ENCODE data around the gene POLD2. TPM values are rescaled to one million over a fixed set of nuclear protein-coding genes. Genes with fewer than 3 reads are reported as not detected.

Gene POLD2
- total RNA-seq, 3 donors from 2014 or later (not counting 1 experiment from before 2014, with no cell fraction given): 30.1 to 38.3 (median 38.1) TPM

GRCh38 chr7:44150466-44150832 lies 27.1 kb upstream of the POLD2 start:
- Mint-ChIP-seq H3K4me3 (no peak overlapping the region), H3K27ac (no peak overlapping the region), H3K4me1 (peaks cover 0 to 4% of the 10 kb centered on the region in 2 donors), H3K36me3 (no peaks in the 10 kb centered on the region), H3K9me3 (no peaks in the 10 kb centered on the region), H3K27me3 (ENCODE audit: low read depth in 2 of 2) (peaks cover 0 to under 1% of the 10 kb centered on the region in 2 donors)
- DNase-seq (no peak), ATAC-seq (no peak)
- WGBS (ENCODE audit: insufficient coverage): 67% methylated on average over 5 of the region's 5 CpGs
- intact Hi-C loops (cut with micrococcal nuclease): no loop called here
- no peak overlapping the region for H3K4me3 ChIP-seq (ENCODE audit: low read length)
- H3K27me3 ChIP-seq (ENCODE audit: control insufficient read depth, insufficient read depth, low read length): peaks cover 6% of the 10 kb centered on the region
- no peaks in the 10 kb centered on the region for H3K36me3 ChIP-seq (ENCODE audit: control insufficient read depth, insufficient read depth, low read length)
- no peak overlapping the region for H3K27ac ChIP-seq (ENCODE audit: low read length)
- H3K9me3 ChIP-seq (ENCODE audit: control insufficient read depth, insufficient read depth, low read length): no peaks in the 10 kb centered on the region
- TF ChIP-seq CTCF (IDR thresholded peaks at IDR 0.05): no peak
- peaks cover 13% of the 10 kb centered on the region for H3K4me1 ChIP-seq (ENCODE audit: control insufficient read depth, insufficient read depth, low read length)

- H3K9me3 ChIP-seq (ENCODE audit: control insufficient read depth, insufficient read depth, low read length): no peaks in the 10 kb centered on the region
- peaks cover 0 to 6% of the 10 kb centered on the region in 2 donors for H3K27me3 Mint-ChIP-seq (ENCODE audit: low read depth in 2 of 2)
- no peak overlapping the region for H3K4me3 Mint-ChIP-seq
- no peak overlapping the region for H3K27ac ChIP-seq (ENCODE audit: low read length)
- no peaks in the 10 kb centered on the region for H3K9me3 Mint-ChIP-seq
- WGBS (ENCODE audit: insufficient coverage): 89% methylated on average over 18 of the region's 18 CpGs
- no peak for TF ChIP-seq CTCF (IDR thresholded peaks at IDR 0.05)
- H3K36me3 Mint-ChIP-seq: no peaks in the 10 kb centered on the region
- no peaks in the 10 kb centered on the region for H3K36me3 ChIP-seq (ENCODE audit: control insufficient read depth, insufficient read depth, low read length)
- DNase-seq (no peak), ATAC-seq (no peak)
- peaks cover 11% of the 10 kb centered on the region for H3K27me3 ChIP-seq (ENCODE audit: control insufficient read depth, insufficient read depth, low read length)
- peaks cover 18% of the 10 kb centered on the region for H3K4me1 ChIP-seq (ENCODE audit: control insufficient read depth, insufficient read depth, low read length)
- no peak overlapping the region for H3K4me3 ChIP-seq (ENCODE audit: low read length)
- intact Hi-C loops (cut with micrococcal nuclease): no loop called here
- H3K4me1 Mint-ChIP-seq: peaks cover 0 to 6% of the 10 kb centered on the region in 2 donors
- H3K27ac Mint-ChIP-seq: no peak overlapping the region
These were observed 26.5 kb upstream of the POLD2 start for GRCh38 chr7:44149571-44150465.

GRCh38 chr7:44148961-44149536 lies 25.7 kb upstream of the POLD2 start:
- H3K4me1 Mint-ChIP-seq: peaks cover 0 to 6% of the 10 kb centered on the region in 2 donors
- 83% methylated on average over 9 of the region's 9 CpGs for WGBS (ENCODE audit: insufficient coverage)
- no peaks in the 10 kb centered on the region for H3K36me3 Mint-ChIP-seq
- Histone ChIP-seq H3K27ac (ENCODE audit: low read length) (no peak overlapping the region), H3K4me3 (ENCODE audit: low read length) (no peak overlapping the region), H3K27me3 (ENCODE audit: control insufficient read depth, insufficient read depth, low read length) (peaks cover 11% of the 10 kb centered on the region), H3K36me3 (ENCODE audit: control insufficient read depth, insufficient read depth, low read length) (no peaks in the 10 kb centered on the region), H3K9me3 (ENCODE audit: control insufficient read depth, insufficient read depth, low read length) (no peaks in the 10 kb centered on the region), H3K4me1 (ENCODE audit: control insufficient read depth, insufficient read depth, low read length) (peaks cover 18% of the 10 kb centered on the region)
- no peak for TF ChIP-seq CTCF (IDR thresholded peaks at IDR 0.05)
- H3K9me3 Mint-ChIP-seq: no peaks in the 10 kb centered on the region
- peaks cover 0 to 6% of the 10 kb centered on the region in 2 donors for H3K27me3 Mint-ChIP-seq (ENCODE audit: low read depth in 2 of 2)
- no peak overlapping the region for H3K4me3 Mint-ChIP-seq
- H3K27ac Mint-ChIP-seq: no peak overlapping the region
- intact Hi-C loops (cut with micrococcal nuclease): no loop called here
- ATAC-seq: no peak
- DNase-seq: no peak

Data from natural killer cell (primary cell).